ENCODE data around the gene TGM2. TPM values are rescaled to one million over a fixed set of nuclear protein-coding genes. Genes with fewer than 3 reads are reported as not detected.

TGM2 gene
- total RNA-seq, 2 experiments from 2014 or later: 0.35 TPM

DNA sequence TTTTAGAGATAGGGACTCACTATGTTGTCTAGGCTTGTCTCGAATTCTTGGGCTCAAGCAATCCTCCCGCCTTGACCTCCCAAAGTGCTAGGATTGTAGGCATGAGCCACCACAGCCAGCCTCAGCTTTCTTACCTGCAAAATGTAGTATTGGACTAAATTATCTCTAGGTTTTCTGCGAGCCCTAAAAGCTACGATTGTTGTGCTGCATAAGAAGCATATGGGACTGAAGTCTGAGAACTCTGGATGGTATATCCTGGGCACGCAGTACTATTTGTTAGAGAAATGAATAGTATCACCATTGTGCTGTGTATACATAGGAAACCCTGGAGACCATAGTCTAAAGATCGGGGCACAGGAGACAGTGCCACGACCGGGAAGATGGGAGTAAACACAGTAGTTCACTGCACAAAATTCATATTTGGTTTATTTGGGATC lies 71.4 kb downstream of the TGM2 start:
- H3K9me3 Mint-ChIP-seq (ENCODE audit: low read depth): no peaks in the 10 kb centered on the region
- CTCF ChIA-PET: interaction anchor here (1.0 to 3.2 kb wide), 6 partner anchors 12 to 128 kb away, joined by 3 to 15 read pairs (median 6); no protein-coding TSS in a partner anchor
- H3K36me3 Mint-ChIP-seq: peaks cover 13% of the 10 kb centered on the region
- no peak overlapping the region for H3K27ac Mint-ChIP-seq
- H3K27me3 Mint-ChIP-seq: no peaks in the 10 kb centered on the region
- H3K4me3 Mint-ChIP-seq: no peak overlapping the region
- DNase-seq (no peak), ATAC-seq (no peak)
- peaks cover 46% of the 10 kb centered on the region for H3K4me1 Mint-ChIP-seq

DNA sequence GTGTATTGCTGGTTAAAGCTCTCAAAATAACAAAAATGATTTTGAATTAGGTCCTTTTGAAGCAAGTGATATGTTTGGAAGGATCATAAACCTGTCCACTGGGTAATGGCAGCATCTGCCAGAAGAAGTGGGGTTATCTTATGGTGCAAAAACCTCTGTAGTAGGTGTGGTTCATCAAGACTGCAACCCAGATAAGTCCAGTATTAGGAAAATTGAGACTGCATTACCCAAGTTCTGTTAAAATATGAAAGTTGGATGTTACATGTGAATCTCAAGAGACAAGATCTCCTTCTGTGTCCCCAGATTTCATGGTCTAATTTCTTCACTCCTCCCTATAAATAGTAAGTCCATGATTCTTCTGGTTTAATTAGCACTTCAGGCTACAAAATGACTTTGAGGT lies 72.2 kb downstream of the TGM2 start:
- CTCF ChIA-PET: interaction anchor here (0.7 to 3.2 kb wide), 4 partner anchors 19 to 895 kb away, joined by 3 to 15 read pairs (median 8); no protein-coding TSS in a partner anchor
- ATAC-seq: no peak
- Mint-ChIP-seq H3K27ac (no peak overlapping the region), H3K4me1 (peaks cover 46% of the 10 kb centered on the region), H3K27me3 (no peaks in the 10 kb centered on the region), H3K4me3 (no peak overlapping the region), H3K36me3 (peaks cover 15% of the 10 kb centered on the region), H3K9me3 (ENCODE audit: low read depth) (no peaks in the 10 kb centered on the region)
- DNase-seq: no peak

- no peak for ATAC-seq
- Mint-ChIP-seq H3K4me1 (peaks cover 46% of the 10 kb centered on the region), H3K27me3 (no peaks in the 10 kb centered on the region), H3K36me3 (peaks cover 17% of the 10 kb centered on the region), H3K4me3 (no peak overlapping the region), H3K9me3 (ENCODE audit: low read depth) (no peaks in the 10 kb centered on the region), H3K27ac (peak overlapping the region; percentile 93)
- no peak for DNase-seq
- CTCF ChIA-PET: interaction anchor here (0.7 to 3.2 kb wide), 3 partner anchors 18 to 894 kb away, joined by 3 to 15 read pairs (median 9); no protein-coding TSS in a partner anchor
Observed at GRCh38 chr20:38092260-38092857, 72.7 kb downstream of the TGM2 start.

GRCh38 chr20:38091441-38092216 lies 73.4 kb downstream of the TGM2 start:
- no peaks in the 10 kb centered on the region for H3K27me3 Mint-ChIP-seq
- no peak overlapping the region for H3K4me3 Mint-ChIP-seq
- H3K27ac Mint-ChIP-seq: peak overlapping the region; percentile 93
- H3K4me1 Mint-ChIP-seq: peaks cover 46% of the 10 kb centered on the region
- CTCF ChIA-PET: interaction anchor here (1.7 to 3.2 kb wide), 3 partner anchors 17 to 130 kb away, joined by 6 to 15 read pairs (median 9); no protein-coding TSS in a partner anchor
- H3K36me3 Mint-ChIP-seq: peaks cover 21% of the 10 kb centered on the region
- H3K9me3 Mint-ChIP-seq (ENCODE audit: low read depth): no peaks in the 10 kb centered on the region
- ATAC-seq: peak; percentile 50
- DNase-seq: no peak

- Mint-ChIP-seq H3K9me3 (ENCODE audit: low read depth) (no peaks in the 10 kb centered on the region), H3K4me3 (no peak overlapping the region), H3K36me3 (peaks cover 31% of the 10 kb centered on the region), H3K27ac (no peak overlapping the region), H3K4me1 (peaks cover 38% of the 10 kb centered on the region), H3K27me3 (no peaks in the 10 kb centered on the region)
- DNase-seq (no peak), ATAC-seq (no peak)
- CTCF ChIA-PET: interaction anchor here (1.7 kb wide), 1 partner anchor 16 kb away, joined by 6 read pairs; no protein-coding TSS in a partner anchor
Observed at GRCh38 chr20:38090061-38090460, 75.0 kb downstream of the TGM2 start.

DNA sequence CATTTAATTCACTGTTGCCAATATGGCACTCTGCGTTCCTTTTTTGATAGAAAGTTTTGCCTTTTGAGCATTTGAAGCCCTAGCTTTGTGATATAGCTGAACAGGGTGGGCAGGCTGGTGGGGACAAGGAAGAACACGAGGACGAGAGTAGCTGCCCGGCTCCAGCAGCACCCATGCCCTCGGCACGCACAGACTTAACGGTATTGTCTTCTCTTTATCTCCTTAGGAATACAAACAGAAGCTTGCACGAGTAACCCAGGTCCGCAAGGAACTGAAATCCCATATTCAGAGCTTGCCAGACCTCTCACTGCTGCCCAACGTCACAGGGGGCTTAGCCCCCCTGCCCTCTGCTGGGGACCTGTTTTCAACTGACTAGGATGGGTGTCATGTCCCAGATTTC lies 75.6 kb downstream of the TGM2 start:
- Mint-ChIP-seq H3K27ac (no peak overlapping the region), H3K4me1 (peaks cover 32% of the 10 kb centered on the region), H3K36me3 (peaks cover 33% of the 10 kb centered on the region), H3K4me3 (no peak overlapping the region), H3K27me3 (no peaks in the 10 kb centered on the region), H3K9me3 (ENCODE audit: low read depth) (no peaks in the 10 kb centered on the region)
- ATAC-seq (no peak), DNase-seq (no peak)
- CTCF ChIA-PET: interaction anchor here (0.7 to 1.7 kb wide), 2 partner anchors 16 to 32 kb away, joined by 3 to 6 read pairs; no protein-coding TSS in a partner anchor

GRCh38 chr20:38085026-38085425 lies 80.0 kb downstream of the TGM2 start:
- CTCF ChIA-PET: interaction anchor here (1.0 to 2.4 kb wide), 2 partner anchors 12 to 136 kb away, joined by 3 to 8 read pairs; no protein-coding TSS in a partner anchor
- Mint-ChIP-seq H3K4me1 (no peaks in the 10 kb centered on the region), H3K36me3 (peaks cover 35% of the 10 kb centered on the region), H3K27ac (peak overlapping the region; percentile 20), H3K9me3 (ENCODE audit: low read depth) (no peaks in the 10 kb centered on the region), H3K27me3 (no peaks in the 10 kb centered on the region), H3K4me3 (no peak overlapping the region)
- DNase-seq: no peak
- no peak for ATAC-seq

- H3K36me3 Mint-ChIP-seq: peaks cover 40% of the 10 kb centered on the region
- H3K9me3 Mint-ChIP-seq (ENCODE audit: low read depth): no peaks in the 10 kb centered on the region
- no peaks in the 10 kb centered on the region for H3K27me3 Mint-ChIP-seq
- H3K4me3 Mint-ChIP-seq: no peak overlapping the region
- DNase-seq (no peak), ATAC-seq (no peak)
- no peak overlapping the region for H3K27ac Mint-ChIP-seq
- H3K4me1 Mint-ChIP-seq: no peaks in the 10 kb centered on the region
- CTCF ChIA-PET: interaction anchor here (2.4 kb wide), 1 partner anchor 11 kb away, joined by 8 read pairs; no protein-coding TSS in a partner anchor
Observed at GRCh38 chr20:38084425-38084951, 80.6 kb downstream of the TGM2 start.

DNA sequence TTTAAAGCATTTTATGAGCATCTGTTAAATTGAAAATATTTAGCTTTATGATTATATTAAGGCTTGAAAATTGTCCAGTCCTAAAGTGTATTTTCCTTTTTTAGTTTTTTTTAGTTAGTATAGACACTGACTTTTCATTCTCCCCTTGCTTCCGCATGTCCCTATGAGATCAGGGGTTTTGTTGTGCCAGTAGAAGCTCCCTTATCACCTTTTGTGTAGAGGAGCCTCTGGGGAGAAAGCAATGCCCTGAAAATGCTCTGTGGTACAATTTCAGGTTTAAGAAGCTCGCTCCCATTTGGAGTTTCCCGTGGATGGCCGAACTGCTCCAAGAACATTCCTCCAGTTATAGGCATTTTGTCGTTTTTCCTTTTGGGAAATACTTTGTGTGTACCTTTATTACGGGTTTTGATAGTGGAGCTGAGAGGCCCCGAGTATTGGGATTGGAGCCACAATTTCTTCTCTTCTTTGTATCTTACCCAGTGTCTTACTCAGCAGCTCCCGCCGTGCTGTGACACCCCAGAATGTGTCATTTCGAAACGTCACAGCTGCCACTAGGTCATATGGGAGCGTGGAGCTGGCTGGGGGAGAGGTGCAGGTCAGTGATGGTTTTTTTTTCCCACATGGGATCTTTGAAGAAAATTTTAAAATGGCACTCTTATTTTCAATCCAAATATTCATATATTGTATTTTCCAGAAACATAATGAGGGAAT lies 81.6 kb downstream of the TGM2 start:
- ATAC-seq (no peak), DNase-seq (no peak)
- CTCF ChIA-PET: interaction anchor here (1.0 to 1.2 kb wide), 4 partner anchors 10 to 31 kb away, joined by 3 to 9 read pairs (median 4); no protein-coding TSS in a partner anchor
- Mint-ChIP-seq H3K36me3 (peaks cover 47% of the 10 kb centered on the region), H3K27me3 (no peaks in the 10 kb centered on the region), H3K4me3 (no peak overlapping the region), H3K27ac (no peak overlapping the region), H3K9me3 (ENCODE audit: low read depth) (no peaks in the 10 kb centered on the region), H3K4me1 (no peaks in the 10 kb centered on the region)

DNA sequence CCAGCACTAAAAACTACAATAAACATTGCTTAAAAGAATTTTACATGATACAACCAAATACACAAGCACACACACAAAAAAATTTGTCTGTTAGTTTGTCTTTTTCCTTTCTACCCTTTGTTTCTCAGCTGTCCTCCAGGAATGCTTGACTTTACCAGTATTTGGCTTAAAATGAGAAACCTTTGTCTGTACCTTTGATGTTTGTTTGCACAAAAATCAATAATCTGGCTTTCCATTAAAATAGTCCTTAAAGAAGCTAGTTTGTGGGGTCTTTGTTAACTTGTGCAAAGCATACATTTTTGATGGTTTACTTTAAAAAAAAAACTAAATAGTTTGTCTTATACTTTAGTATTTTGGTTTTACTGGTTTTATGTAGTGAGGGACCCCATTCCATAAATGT lies 82.2 kb downstream of the TGM2 start:
- Mint-ChIP-seq H3K27me3 (no peaks in the 10 kb centered on the region), H3K9me3 (ENCODE audit: low read depth) (no peaks in the 10 kb centered on the region), H3K4me3 (no peak overlapping the region), H3K4me1 (no peaks in the 10 kb centered on the region), H3K36me3 (peaks cover 51% of the 10 kb centered on the region), H3K27ac (no peak overlapping the region)
- no peak for ATAC-seq
- CTCF ChIA-PET: interaction anchor here (0.8 to 1.2 kb wide), 6 partner anchors 9 to 139 kb away, joined by 3 to 9 read pairs (median 4); no protein-coding TSS in a partner anchor
- DNase-seq: no peak

GRCh38 chr20:38081575-38081974 lies 83.5 kb downstream of the TGM2 start:
- no peaks in the 10 kb centered on the region for H3K4me1 Mint-ChIP-seq
- H3K4me3 Mint-ChIP-seq: no peak overlapping the region
- H3K36me3 Mint-ChIP-seq: peaks cover 54% of the 10 kb centered on the region
- no peak for ATAC-seq
- no peaks in the 10 kb centered on the region for H3K27me3 Mint-ChIP-seq
- no peaks in the 10 kb centered on the region for H3K9me3 Mint-ChIP-seq (ENCODE audit: low read depth)
- DNase-seq: no peak
- CTCF ChIA-PET: interaction anchor here (1.2 to 2.6 kb wide), 4 partner anchors 8 to 139 kb away, joined by 3 to 8 read pairs (median 4); no protein-coding TSS in a partner anchor
- no peak overlapping the region for H3K27ac Mint-ChIP-seq

DNA sequence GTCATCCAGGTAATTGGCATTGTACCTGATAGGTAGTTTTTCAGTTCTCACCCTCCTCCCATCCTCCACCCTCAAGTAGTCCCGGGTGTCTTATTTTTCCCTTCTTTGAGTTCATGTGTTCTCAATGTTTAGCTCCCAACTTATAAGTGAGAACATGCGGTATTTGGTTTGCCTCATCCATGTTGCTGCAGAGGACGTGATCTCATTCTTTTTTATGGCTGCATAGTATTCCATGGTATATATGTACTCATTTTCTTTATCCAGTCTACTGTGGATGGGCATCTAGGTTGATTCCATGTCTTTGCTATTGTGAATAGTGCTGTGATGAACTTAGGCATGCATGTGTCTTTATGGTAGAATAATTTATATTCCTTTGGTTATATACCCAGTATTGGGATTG lies 85.7 kb downstream of the TGM2 start:
- DNase-seq (no peak), ATAC-seq (no peak)
- Mint-ChIP-seq H3K4me1 (no peaks in the 10 kb centered on the region), H3K27ac (no peak overlapping the region), H3K9me3 (ENCODE audit: low read depth) (no peaks in the 10 kb centered on the region), H3K36me3 (peaks cover 54% of the 10 kb centered on the region), H3K27me3 (no peaks in the 10 kb centered on the region), H3K4me3 (no peak overlapping the region)
- CTCF ChIA-PET: interaction anchor here (1.0 to 2.6 kb wide), 3 partner anchors 15 to 144 kb away, joined by 3 to 8 read pairs (median 3); no protein-coding TSS in a partner anchor

All from activated CD8-positive, alpha-beta memory T cell treated with anti-CD3 and anti-CD28 coated beads, Interleukin-2, amount 10 ng/mL, durations not matched to agents 7 days and 5 days (primary cell).